A673 (cell line): ENCODE measurements around the gene BTRC. TPM values are rescaled to one million over a fixed set of nuclear protein-coding genes. Genes with fewer than 3 reads are reported as not detected.

Experiments
- Bru-seq: library from RNA; stranded (reverse); fragments of 400-500 nt; gene quantifications from one replicate; lab custom pipeline; 2021; lab: Mats Ljungman, UMichigan
- BruChase-seq, 2 experiments: library from RNA; stranded (reverse); fragments of 400-500 nt; gene quantifications; one replicate each; lab custom pipeline; 2021; lab: Mats Ljungman, UMichigan
- BruUV-seq: library from RNA; stranded (reverse); fragments of 400-500 nt; replicated peaks from 2 replicates; lab custom pipeline; 2021; lab: Mats Ljungman, UMichigan
- CTCF ChIA-PET: fragments of 300-600 bp; sonication (Branson Sonifier 250); formaldehyde crosslinking; loops from one replicate; lab custom pipeline; 2022; ENCODE audit warnings: antibody characterized with exemption; lab: Charles Lee
- POLR2A ChIA-PET: fragments of 300-600 bp; sonication (Branson Sonifier 250); formaldehyde crosslinking; loops from one replicate; lab custom pipeline; 2022; ENCODE audit warnings: antibody characterized with exemption; ENCODE audit not compliant: low non-redundant PET; lab: Charles Lee
- DNase-seq: peaks from one replicate; pipeline ENCODE4 v3.0.0-alpha.2; 2015; ENCODE audit warnings: low spot score
- H3K27ac ChIP-seq: fragments of 200-600 bp; sonication (generic); 2 replicates; pipeline ENCODE4 v1.5.1; 2016; ENCODE audit warnings: mixed run types, low read depth, mild to moderate bottlenecking, mixed read lengths, antibody characterized with exemption, low read length; ENCODE audit not compliant: poor library complexity, severe bottlenecking
- H3K27me3 ChIP-seq: fragments of 200-600 bp; sonication (generic); replicated peaks from 2 replicates; pipeline ENCODE4 v1.6.1; 2017; ENCODE audit warnings: mixed run types, low read depth, mild to moderate bottlenecking, mixed read lengths, antibody characterized with exemption, low read length; ENCODE audit not compliant: insufficient read depth, poor library complexity
- H3K36me3 ChIP-seq: fragments of 200-600 bp; sonication (generic); 2 replicates; pipeline ENCODE4 v1.6.1; 2016; ENCODE audit warnings: mixed run types, mild to moderate bottlenecking, mixed read lengths, antibody characterized with exemption, low read length; ENCODE audit not compliant: insufficient read depth, poor library complexity, severe bottlenecking
- H3K4me1 ChIP-seq: fragments of 200-600 bp; sonication (generic); 2 replicates; pipeline ENCODE4 v1.6.1; 2017; ENCODE audit warnings: mixed run types, mild to moderate bottlenecking, mixed read lengths, antibody characterized with exemption, low read length; ENCODE audit not compliant: insufficient read depth, poor library complexity, severe bottlenecking
- H3K4me3 ChIP-seq: fragments of 200-600 bp; sonication (generic); 2 replicates; pipeline ENCODE4 v1.5.1; 2016; ENCODE audit warnings: low read depth, mixed run types, mild to moderate bottlenecking, mixed read lengths, low read length; ENCODE audit not compliant: poor library complexity, severe bottlenecking
- H3K9me3 ChIP-seq: fragments of 200-600 bp; sonication (generic); 2 replicates; pipeline ENCODE4 v1.6.1; 2016; ENCODE audit warnings: mixed run types, low read depth, mild to moderate bottlenecking, mixed read lengths, antibody characterized with exemption, low read length; ENCODE audit not compliant: poor library complexity, severe bottlenecking
- CTCF ChIP-seq: fragments of 300-800, 200-600 bp; sonication (generic); conservative IDR thresholded peaks from 2 replicates; pipeline ENCODE4 v1.5.1; 2017; ENCODE audit warnings: low read depth, mild to moderate bottlenecking, antibody characterized with exemption, low read length, moderate library complexity, mixed read lengths
- EZH2 ChIP-seq: fragments of 200-600 bp; sonication (generic); IDR thresholded peaks from 2 replicates; pipeline ENCODE4 v1.6.1; 2017; ENCODE audit warnings: borderline replicate concordance, low read depth, mild to moderate bottlenecking, mixed read lengths, antibody characterized with exemption, low read length; ENCODE audit not compliant: poor library complexity, severe bottlenecking
- intact Hi-C: fragments of 100-400 bp; cut with micrococcal nuclease; formaldehyde crosslinking; loops from one replicate; pipeline ENCODE4 v1.10.0; 2022; ENCODE audit not compliant: unreplicated experiment
- long read RNA-seq: library from polyadenylated mRNA; stranded (forward); transcript quantifications from one replicate; pipeline ENCODE4 v2.0.0, GENCODE V29; 2022
- total RNA-seq: library from RNA; stranded (reverse); gene quantifications from 2 replicates; pipeline ENCODE4 v1.2.3, GENCODE V29; 2021

Gene BTRC
- total RNA-seq: 22.6 and 23.6 TPM in 2 replicates
- Bru-seq, nascent RNA: percentile 76 among the genes with signal in this experiment
- BruChase-seq, experiment 1, labeled RNA remaining after a 2-hour chase: percentile 76 among the genes with signal in this experiment
- percentile 74 among the genes with signal in this experiment for BruChase-seq, experiment 2, labeled RNA remaining after a 6-hour chase
- long read RNA-seq, full-length matches to known transcripts: 24 of 39 reads
- long read RNA-seq, partial matches to known transcripts: 4 of 39 reads
- long read RNA-seq, other reads (novel, unspliced or antisense): 11 of 39 reads

GRCh38 chr10:101353692-101354327, at the start of gene BTRC:
Gene BTRC, plus strand, starts transcription at chr10:101354165. Its CDS starts 16 bp downstream, at chr10:101354181.
- DNase-seq: peak; percentile 100
- Histone ChIP-seq H3K27me3 (peaks cover 3% of the 10 kb centered on the region), H3K27ac (peak within 1 kb of the TSS; percentile 90), H3K4me3 (peak within 1 kb of the TSS; percentile 100), H3K4me1 (peaks cover 4% of the 10 kb centered on the region), H3K9me3 (no peaks in the 10 kb centered on the region), H3K36me3 (no peaks in the 10 kb centered on the region)
- intact Hi-C loops: no loop called here
- POLR2A ChIA-PET: interaction anchor here (0.5 kb wide), 1 partner anchor 10 kb away, joined by 6 read pairs; no protein-coding TSS in a partner anchor
- TF ChIP-seq CTCF (no peak), EZH2 (no peak)
- no TSS peak for BruUV-seq
- CTCF ChIA-PET: no interaction called here

GRCh38 chr10:101304316-101304715, 49.6 kb upstream of the BTRC start:
- Histone ChIP-seq H3K36me3 (no peaks in the 10 kb centered on the region), H3K9me3 (no peaks in the 10 kb centered on the region), H3K27ac (no peak overlapping the region), H3K27me3 (no peaks in the 10 kb centered on the region), H3K4me1 (peaks cover 8% of the 10 kb centered on the region), H3K4me3 (no peak overlapping the region)
- BruUV-seq: no TSS peak
- ChIA-PET POLR2A (no interaction called here), CTCF (no interaction called here)
- peak; percentile 27 for DNase-seq
- TF ChIP-seq CTCF: no peak
- no peak for TF ChIP-seq EZH2
- intact Hi-C loops: loop anchor here (5.0 kb wide), 1 partner anchor 268 kb away; no protein-coding TSS in a partner anchor

GRCh38 chr10:101305320-101306241, 48.4 kb upstream of the BTRC start:
- no peak for DNase-seq
- Histone ChIP-seq H3K36me3 (no peaks in the 10 kb centered on the region), H3K27me3 (no peaks in the 10 kb centered on the region), H3K4me3 (no peak overlapping the region), H3K9me3 (no peaks in the 10 kb centered on the region), H3K27ac (no peak overlapping the region), H3K4me1 (peaks cover 8% of the 10 kb centered on the region)
- ChIA-PET CTCF (interaction anchor here (0.5 kb wide), 1 partner anchor 531 kb away, joined by 6 read pairs; no protein-coding TSS in a partner anchor), POLR2A (interaction anchor here (0.6 kb wide), 1 partner anchor 16 kb away, joined by 3 read pairs; no protein-coding TSS in a partner anchor)
- intact Hi-C loops: no loop called here
- BruUV-seq: no TSS peak
- no peak for TF ChIP-seq CTCF
- no peak for TF ChIP-seq EZH2
